ENCODE results near the gene GNB1L.

Gene GNB1L

DNA sequence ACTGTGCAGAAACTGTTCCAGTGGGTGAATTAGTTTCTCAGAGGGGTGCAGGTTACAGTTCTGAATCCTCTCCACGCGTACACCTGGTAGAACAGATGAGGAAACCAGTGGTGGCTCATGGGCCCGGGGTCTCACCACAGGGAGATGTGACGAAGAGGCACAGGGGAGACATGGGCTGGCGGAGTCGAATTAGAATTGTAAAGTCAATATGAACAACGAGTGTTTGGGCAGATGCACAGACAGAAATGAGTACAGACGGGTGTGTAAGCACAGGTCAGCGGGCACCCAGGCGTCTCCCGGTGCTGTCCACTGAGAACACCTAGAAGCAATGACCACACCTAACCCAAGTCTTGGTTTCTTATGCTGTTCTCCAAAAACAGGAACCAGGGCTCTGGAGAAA, 41.8 kb downstream of the GNB1L start:
- no peak for ATAC-seq
- TF ChIP-seq ESRRG (CRISPR knock-in tag; IDR thresholded peaks at IDR 0.05) = no peak
- TF ChIP-seq ZNF70 (CRISPR knock-in tag; IDR thresholded peaks at IDR 0.05) = no peak
- TF ChIP-seq ZNF8 (CRISPR knock-in tag; IDR thresholded peaks at IDR 0.05) = no peak
- TF ChIP-seq RARB (CRISPR knock-in tag; IDR thresholded peaks at IDR 0.05) = no peak
- no peak for TF ChIP-seq ISL1 (CRISPR knock-in tag; IDR thresholded peaks at IDR 0.05)
- no peak for TF ChIP-seq BACH2 (CRISPR knock-in tag; IDR thresholded peaks at IDR 0.05; ENCODE audit: borderline replicate concordance)
- no peak for TF ChIP-seq ZNF565 (CRISPR knock-in tag; conservative IDR thresholded peaks at IDR 0.05; ENCODE audit: low read depth)
- TF ChIP-seq SNAI2 (CRISPR knock-in tag; IDR thresholded peaks at IDR 0.05) = no peak
- TF ChIP-seq PATZ1 (CRISPR knock-in tag; IDR thresholded peaks at IDR 0.05; ENCODE audit: borderline replicate concordance) = no peak
- no peak for TF ChIP-seq GLIS3 (CRISPR knock-in tag; IDR thresholded peaks at IDR 0.05)
- TF ChIP-seq PPARA (CRISPR knock-in tag; IDR thresholded peaks at IDR 0.05; ENCODE audit: borderline replicate concordance) = no peak
- no peak for TF ChIP-seq ZFP3 (CRISPR knock-in tag; IDR thresholded peaks at IDR 0.05)
- no peak for TF ChIP-seq CREB5 (CRISPR knock-in tag; IDR thresholded peaks at IDR 0.05; ENCODE audit: low read depth)
- no peak for TF ChIP-seq ZFP30 (CRISPR knock-in tag; IDR thresholded peaks at IDR 0.05)
- TF ChIP-seq CSDC2 (CRISPR knock-in tag; IDR thresholded peaks at IDR 0.05) = no peak
- no peak for TF ChIP-seq POU6F1 (CRISPR knock-in tag; IDR thresholded peaks at IDR 0.05; ENCODE audit: borderline replicate concordance, low read depth)
- no peak for TF ChIP-seq ARNTL (CRISPR knock-in tag; IDR thresholded peaks at IDR 0.05; ENCODE audit: borderline replicate concordance, low read depth)

GRCh38 chr22:19811811-19812771, 42.6 kb downstream of the GNB1L start:
- TF ChIP-seq ARNTL (CRISPR knock-in tag; IDR thresholded peaks at IDR 0.05; ENCODE audit: borderline replicate concordance, low read depth) (no peak), CSRNP3 (CRISPR knock-in tag; IDR thresholded peaks at IDR 0.05) (no peak), ZFP3 (CRISPR knock-in tag; IDR thresholded peaks at IDR 0.05) (no peak), ZFP30 (CRISPR knock-in tag; IDR thresholded peaks at IDR 0.05) (no peak), TOX (CRISPR knock-in tag; IDR thresholded peaks at IDR 0.05; ENCODE audit: borderline replicate concordance) (no peak), CREB5 (CRISPR knock-in tag; IDR thresholded peaks at IDR 0.05; ENCODE audit: low read depth) (no peak), ZNF8 (CRISPR knock-in tag; IDR thresholded peaks at IDR 0.05) (no peak), ZNF70 (CRISPR knock-in tag; IDR thresholded peaks at IDR 0.05) (no peak), ZC3H10 (CRISPR knock-in tag; IDR thresholded peaks at IDR 0.05) (no peak), ISL1 (CRISPR knock-in tag; IDR thresholded peaks at IDR 0.05) (no peak), POU6F1 (CRISPR knock-in tag; IDR thresholded peaks at IDR 0.05; ENCODE audit: borderline replicate concordance, low read depth) (no peak), SNAI2 (CRISPR knock-in tag; IDR thresholded peaks at IDR 0.05) (no peak), ESRRG (CRISPR knock-in tag; IDR thresholded peaks at IDR 0.05) (no peak), RARB (CRISPR knock-in tag; IDR thresholded peaks at IDR 0.05) (no peak), PPARA (CRISPR knock-in tag; IDR thresholded peaks at IDR 0.05; ENCODE audit: borderline replicate concordance) (no peak)
- TF ChIP-seq, protein P1, sequence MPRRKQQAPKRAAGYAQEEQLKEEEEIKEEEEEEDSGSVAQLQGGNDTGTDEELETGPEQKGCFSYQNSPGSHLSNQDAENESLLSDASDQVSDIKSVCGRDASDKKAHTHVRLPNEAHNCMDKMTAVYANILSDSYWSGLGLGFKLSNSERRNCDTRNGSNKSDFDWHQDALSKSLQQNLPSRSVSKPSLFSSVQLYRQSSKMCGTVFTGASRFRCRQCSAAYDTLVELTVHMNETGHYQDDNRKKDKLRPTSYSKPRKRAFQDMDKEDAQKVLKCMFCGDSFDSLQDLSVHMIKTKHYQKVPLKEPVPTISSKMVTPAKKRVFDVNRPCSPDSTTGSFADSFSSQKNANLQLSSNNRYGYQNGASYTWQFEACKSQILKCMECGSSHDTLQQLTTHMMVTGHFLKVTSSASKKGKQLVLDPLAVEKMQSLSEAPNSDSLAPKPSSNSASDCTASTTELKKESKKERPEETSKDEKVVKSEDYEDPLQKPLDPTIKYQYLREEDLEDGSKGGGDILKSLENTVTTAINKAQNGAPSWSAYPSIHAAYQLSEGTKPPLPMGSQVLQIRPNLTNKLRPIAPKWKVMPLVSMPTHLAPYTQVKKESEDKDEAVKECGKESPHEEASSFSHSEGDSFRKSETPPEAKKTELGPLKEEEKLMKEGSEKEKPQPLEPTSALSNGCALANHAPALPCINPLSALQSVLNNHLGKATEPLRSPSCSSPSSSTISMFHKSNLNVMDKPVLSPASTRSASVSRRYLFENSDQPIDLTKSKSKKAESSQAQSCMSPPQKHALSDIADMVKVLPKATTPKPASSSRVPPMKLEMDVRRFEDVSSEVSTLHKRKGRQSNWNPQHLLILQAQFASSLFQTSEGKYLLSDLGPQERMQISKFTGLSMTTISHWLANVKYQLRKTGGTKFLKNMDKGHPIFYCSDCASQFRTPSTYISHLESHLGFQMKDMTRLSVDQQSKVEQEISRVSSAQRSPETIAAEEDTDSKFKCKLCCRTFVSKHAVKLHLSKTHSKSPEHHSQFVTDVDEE (CRISPR knock-in tag; IDR thresholded peaks at IDR 0.05) = no peak
- ATAC-seq = no peak; the same call in 2 of the 3 replicates

Data from SK-N-SH treated with all-trans-retinoic acid at 6 μM for 48 hours (cell line).